HL-60/S4 (cell line): ENCODE results near the gene NINJ1.
"Not testable (repeated sequence)": the region's sequence is repeated elsewhere in the genome, so short reads cannot be mapped to it uniquely, and the experiment has no call there.

Experiments used
- in situ Hi-C: fragments of 300-500 bp; cut with MboI; formaldehyde crosslinking; loops from 2 replicates; pipeline ENCODE4 v1.14.3; 2022; ENCODE audit warnings: low sequenced_read_pairs

Gene NINJ1

DNA sequence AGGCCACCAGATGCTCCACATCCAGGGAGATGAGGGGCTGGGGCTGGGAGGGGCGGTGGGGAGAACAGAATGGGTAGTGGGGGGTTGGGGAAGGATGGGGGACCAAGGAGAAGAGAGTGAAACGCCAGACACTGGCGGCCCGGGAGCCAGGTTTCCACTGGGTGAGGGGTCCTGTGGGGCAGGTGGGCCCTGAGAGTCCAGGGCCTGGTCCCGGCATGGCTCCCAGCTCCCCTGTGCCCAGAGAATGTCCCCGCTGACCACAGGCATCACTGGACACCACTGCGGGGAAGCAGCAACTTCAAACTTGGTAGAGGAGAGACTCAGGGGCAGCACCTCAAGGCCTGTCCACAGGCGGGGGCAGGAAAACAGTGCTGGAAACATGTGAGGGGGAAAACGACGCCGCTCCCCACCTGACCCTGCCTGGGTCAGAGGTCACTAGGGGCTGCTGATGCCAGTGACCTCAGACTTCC lies 13.2 kb downstream of the NINJ1 start:
- in situ Hi-C loops = no loop called here

DNA sequence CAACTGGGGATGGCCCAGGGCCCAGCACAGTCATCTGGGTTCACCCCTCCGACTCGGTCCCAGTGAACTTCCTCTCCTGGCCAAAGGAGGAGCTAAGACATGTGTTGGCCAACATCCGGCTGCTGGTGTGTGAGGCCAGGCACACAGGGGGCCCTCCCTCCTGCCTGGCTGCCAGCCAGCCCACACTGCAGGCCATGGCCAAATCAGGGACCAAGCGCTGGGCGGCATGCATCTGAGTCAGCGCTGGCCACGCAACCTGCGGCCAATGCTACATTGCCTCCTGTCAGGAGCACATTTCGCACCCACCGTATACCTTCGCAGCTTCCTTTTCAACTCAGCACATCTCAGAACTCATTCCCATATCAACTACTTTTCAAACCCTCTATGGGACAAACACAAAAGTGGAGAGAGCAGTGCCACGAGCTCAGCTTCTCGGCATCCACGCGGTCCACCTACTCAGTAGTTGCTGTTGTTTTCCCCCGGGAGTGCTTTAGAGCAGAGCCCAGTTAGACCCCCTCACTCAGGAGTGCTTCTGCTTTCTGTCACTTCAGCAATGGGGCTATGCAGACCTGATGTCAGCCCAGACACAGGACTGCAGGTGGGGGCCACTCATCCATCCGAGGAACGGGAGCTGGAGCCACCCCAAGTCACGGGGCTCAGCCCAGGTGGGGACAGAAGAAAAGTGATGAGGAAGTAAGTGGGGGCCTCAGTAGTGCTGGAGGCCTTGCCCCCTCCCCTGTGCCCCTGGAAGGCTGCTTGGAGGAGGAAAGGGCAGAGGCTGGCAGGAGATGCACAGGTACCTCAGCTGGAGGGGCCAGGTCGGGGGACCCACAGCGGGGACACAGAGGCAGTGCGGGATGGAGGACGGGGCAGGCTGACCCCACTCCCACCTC lies 13.9 kb downstream of the NINJ1 start:
- in situ Hi-C loops = no loop called here

DNA sequence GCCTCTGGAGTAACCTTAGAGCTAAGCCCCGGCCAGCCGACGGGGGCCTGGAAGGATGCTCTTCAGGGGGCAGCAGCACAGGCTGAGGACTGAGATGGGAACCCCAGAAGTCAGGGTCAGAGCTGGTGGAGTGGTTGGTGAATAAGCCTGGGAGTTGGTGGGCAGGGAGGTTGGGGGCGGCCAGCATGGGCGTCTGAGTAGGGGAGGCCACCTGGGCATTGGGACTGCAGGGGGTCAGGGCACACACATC lies 14.4 kb downstream of the NINJ1 start:
- in situ Hi-C loops = no loop called here

- in situ Hi-C loops = no loop called here
These were observed 15.0 kb downstream of the NINJ1 start for GRCh38 chr9:93118863-93119702.

- in situ Hi-C loops = no loop called here
These were observed 15.9 kb downstream of the NINJ1 start for GRCh38 chr9:93117924-93118862.

DNA sequence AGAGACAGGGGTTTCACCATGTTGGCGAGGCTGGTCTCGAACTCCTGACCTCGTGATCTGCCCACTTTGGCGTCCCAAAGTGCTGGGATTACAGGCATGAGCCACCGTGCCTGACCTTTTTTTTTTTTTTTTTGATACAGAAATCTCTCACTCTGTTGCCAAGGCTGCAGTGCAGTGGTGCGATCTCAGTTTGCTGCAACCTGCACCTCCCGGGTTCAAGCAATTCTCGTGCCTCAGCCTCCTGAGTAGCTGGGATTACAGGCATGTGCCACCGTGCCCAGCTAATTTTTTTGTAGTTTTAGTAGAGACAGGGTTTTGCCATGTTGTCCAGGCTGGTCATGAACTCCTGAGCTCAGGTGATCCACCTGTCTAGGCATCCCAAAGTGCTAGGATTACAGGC lies 16.5 kb downstream of the NINJ1 start:
- in situ Hi-C loops = not testable (repeated sequence)

GRCh38 chr9:93116072-93116961 lies 17.7 kb downstream of the NINJ1 start:
- in situ Hi-C loops = no loop called here

GRCh38 chr9:93115486-93116071 lies 18.5 kb downstream of the NINJ1 start:
- in situ Hi-C loops = no loop called here

- in situ Hi-C loops = no loop called here
These were observed 19.1 kb downstream of the NINJ1 start for GRCh38 chr9:93114984-93115335.

- in situ Hi-C loops = no loop called here
These were observed 19.7 kb downstream of the NINJ1 start for GRCh38 chr9:93114169-93114983.

GRCh38 chr9:93112864-93113389 lies 21.1 kb downstream of the NINJ1 start:
- in situ Hi-C loops = no loop called here

DNA sequence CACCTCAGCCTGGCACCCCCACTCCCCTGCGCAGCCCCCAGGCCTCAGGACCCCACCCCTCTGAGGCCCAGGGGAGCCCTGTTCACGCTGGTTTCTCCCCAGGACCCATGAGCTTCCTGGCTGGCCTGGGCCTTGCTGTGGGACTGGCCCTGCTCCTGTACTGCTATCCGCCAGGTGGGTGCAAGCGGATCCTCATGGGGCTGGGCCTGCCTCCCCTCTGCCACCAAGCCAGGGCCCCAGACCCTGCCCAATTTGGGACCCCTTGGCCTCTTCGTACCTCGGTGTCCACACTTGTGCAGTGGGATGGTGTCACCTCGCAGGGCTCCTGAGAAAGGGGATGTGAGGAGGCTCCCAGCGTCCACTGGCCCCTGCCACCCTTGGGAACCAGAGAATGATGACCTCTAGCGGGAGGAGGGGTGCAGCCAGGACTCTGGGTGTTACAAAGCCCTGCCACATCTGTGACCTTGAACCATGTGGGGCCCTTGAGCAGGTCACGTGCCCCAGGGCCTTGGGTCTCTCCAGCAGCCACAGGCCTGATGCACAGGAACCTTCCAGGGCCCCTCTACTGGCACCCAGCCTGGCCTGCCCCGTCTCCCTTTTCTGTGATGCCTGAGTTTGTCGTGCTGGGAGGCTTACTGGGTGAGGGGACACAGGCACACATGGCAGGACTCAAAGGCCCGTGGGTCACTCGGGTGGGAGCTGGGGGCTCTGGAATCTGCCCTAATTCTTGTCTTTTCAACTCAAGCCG lies 21.8 kb downstream of the NINJ1 start:
- in situ Hi-C loops = no loop called here

DNA sequence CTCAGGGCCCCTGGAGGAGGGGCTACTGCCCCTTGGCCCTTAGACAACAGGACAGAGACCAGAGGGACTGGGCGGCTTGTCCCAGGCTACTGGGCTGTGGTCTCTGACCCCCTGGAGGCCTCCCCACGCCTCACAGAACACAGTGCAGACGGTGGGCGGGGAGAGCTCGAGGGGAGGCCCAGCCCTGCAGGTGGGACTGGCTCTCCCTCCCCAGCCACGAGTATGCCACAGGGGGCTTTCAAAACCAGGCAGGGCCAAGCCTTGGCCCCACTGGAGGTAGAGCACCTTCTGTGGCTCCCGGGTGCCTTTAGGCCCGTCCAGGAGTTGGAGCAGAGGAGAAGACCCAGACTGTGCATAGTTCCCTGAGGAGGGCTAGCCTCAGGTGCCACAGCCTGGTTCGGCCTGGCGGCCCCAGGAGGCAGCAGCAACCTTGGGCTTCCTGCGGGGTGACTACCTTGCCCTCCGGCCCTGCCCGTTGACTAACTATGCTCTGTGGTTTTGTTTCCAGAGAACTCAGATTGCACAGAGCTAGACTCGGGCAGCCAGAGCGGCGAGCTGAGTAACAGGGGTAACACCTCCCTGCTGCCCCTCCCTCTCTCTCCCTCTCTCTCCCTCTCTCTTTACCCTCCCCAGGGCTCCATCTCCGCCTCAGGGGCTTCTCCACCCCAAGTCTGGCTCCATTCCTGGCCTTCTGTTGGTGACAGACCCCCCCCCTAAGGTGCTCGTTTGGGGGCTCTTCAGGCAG lies 22.5 kb downstream of the NINJ1 start:
- in situ Hi-C loops = no loop called here

DNA sequence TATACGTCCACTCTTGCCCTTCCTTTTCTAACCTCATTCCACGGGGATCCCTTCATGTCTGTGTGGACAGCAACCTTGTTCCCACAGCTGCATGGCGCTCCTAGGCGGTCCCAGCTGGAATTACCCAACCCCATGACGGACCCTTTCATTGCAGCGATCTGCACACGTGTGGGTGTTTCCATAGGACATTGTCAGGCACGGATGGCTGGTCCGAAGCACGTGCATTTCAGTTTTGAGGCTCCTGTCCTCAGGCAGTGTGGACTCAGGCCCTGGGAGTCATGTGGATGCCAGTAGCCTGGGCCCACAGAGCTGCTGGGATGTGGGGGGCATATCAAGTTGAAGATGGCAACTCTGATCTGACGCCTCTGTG lies 23.1 kb downstream of the NINJ1 start:
- in situ Hi-C loops = no loop called here

GRCh38 chr9:93110311-93110855 lies 23.7 kb downstream of the NINJ1 start:
- in situ Hi-C loops = no loop called here

DNA sequence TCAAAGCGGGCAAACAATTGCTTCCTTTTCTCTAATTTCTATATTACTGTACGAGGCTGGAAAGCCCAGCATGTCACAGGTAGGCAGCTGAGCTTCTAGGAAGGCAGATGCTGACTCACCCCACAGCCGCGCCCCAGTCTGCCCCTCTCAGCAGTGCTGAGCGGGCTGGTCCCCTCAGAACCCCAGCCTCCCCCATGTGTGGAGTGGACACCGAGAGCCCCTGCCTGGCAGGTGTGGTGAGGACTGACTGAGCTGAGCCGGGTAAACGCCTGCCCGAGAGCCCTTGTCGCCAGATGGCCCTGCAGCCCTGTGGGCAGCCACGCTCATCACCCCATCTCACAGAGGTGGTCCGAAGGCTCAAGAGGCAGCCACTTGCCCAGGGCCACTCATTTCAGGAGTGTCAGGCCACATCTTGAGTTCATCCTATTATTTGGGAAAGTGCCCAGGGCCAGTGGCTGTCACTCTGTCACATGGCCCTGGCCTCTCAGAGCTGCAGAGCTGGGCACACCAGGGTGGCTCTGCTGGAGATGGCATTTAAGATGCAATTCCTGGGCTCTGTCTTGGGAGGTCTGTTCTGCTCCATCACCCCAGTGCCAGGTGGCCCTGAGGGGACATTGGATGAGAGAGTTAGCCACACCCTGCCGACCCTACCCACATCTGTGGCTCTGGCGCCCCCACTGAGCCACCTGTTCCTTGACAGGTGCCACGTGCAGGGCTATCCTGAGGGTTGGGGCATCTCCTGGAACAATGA lies 25.6 kb downstream of the NINJ1 start:
- in situ Hi-C loops = no loop called here
